ENCODE results near the gene UIMC1. TPM values are rescaled to one million over a fixed set of nuclear protein-coding genes. Genes with fewer than 3 reads are reported as not detected.

Gene UIMC1
- total RNA-seq, 1 experiment from 2014 or later = 20.7 TPM

DNA sequence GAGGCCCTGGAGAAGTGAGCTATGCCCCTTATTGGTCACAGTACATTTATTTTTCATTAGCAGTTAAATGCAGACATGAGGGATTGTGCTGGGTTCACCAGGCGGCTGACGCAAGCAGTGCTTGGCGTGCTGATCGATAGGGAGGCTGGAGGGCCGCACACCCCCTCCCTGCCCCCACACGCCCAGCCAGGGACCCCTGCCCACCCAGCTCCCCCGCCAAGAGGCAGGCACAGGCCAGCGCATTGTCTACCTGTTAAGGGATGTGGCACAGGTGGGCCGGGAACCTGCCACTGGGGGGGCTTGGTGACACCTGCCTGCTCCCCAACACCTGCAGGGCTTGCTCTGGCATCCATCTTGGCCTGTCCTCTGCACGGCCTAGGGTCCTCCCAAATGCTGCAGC is 146.7 kb downstream of the UIMC1 start:
- H3K9ac ChIP-seq (ENCODE audit: low read length) = no peak overlapping the region
- no peak overlapping the region for H2AFZ ChIP-seq (ENCODE audit: low read length)
- no peak overlapping the region for H3K27ac ChIP-seq (ENCODE audit: low read length)
- BruUV-seq (replicated peaks) = no TSS peak
- no peaks in the 10 kb centered on the region for H3K9me3 ChIP-seq (ENCODE audit: low read length)
- no peak for DNase-seq
- TF ChIP-seq, protein P1, sequence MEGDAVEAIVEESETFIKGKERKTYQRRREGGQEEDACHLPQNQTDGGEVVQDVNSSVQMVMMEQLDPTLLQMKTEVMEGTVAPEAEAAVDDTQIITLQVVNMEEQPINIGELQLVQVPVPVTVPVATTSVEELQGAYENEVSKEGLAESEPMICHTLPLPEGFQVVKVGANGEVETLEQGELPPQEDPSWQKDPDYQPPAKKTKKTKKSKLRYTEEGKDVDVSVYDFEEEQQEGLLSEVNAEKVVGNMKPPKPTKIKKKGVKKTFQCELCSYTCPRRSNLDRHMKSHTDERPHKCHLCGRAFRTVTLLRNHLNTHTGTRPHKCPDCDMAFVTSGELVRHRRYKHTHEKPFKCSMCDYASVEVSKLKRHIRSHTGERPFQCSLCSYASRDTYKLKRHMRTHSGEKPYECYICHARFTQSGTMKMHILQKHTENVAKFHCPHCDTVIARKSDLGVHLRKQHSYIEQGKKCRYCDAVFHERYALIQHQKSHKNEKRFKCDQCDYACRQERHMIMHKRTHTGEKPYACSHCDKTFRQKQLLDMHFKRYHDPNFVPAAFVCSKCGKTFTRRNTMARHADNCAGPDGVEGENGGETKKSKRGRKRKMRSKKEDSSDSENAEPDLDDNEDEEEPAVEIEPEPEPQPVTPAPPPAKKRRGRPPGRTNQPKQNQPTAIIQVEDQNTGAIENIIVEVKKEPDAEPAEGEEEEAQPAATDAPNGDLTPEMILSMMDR (conservative IDR thresholded peaks at IDR 0.05; ENCODE audit: low read depth, low read length) = no peak
- H4K20me1 ChIP-seq (ENCODE audit: low read length) = no peaks in the 10 kb centered on the region
- POLR2A ChIA-PET (ENCODE audit: unreplicated experiment) = no interaction called here
- intact Hi-C loops (cut with micrococcal nuclease) = no loop called here
- CTCF ChIA-PET = no interaction called here
- peaks cover 8% of the 10 kb centered on the region; the same call in 1 of the 2 replicates for H3K27me3 ChIP-seq (ENCODE audit: low read length)
- no peaks in the 10 kb centered on the region for H3K4me1 ChIP-seq (ENCODE audit: insufficient read depth, low read length)
- H3K9me2 ChIP-seq (replicated peaks; ENCODE audit: low read length) = no peaks in the 10 kb centered on the region
- ATAC-seq = no peak
- no peaks in the 10 kb centered on the region for H3K79me2 ChIP-seq (ENCODE audit: low read length)
- H3F3A ChIP-seq (ENCODE audit: low read length, unreplicated experiment) = no peaks in the 10 kb centered on the region
- H3K4me2 ChIP-seq (ENCODE audit: low read length) = no peak overlapping the region
- H3K4me3 ChIP-seq (ENCODE audit: low read length) = no peak overlapping the region
- no peaks in the 10 kb centered on the region for H3K36me3 ChIP-seq (ENCODE audit: low read depth, low read length)

DNA sequence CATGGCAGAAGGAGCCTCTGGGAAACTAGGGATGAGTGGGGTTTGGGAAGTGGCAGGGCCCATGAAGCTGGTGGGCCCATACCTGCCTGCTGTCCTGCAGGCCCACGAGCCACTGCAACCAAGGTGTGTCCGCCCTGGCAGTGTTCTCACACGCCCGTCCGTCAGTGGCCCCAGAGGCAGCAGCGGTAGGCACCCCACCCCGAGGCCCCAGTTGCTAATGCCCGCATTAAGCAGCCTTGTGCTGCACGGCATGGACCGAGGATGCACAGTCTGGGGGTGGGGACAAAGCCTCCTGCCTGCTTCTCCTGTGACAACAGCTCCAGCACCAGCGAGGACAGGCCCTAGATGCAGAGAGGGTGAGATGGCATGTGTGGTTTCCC is 148.7 kb downstream of the UIMC1 start:
- H3K9ac ChIP-seq (ENCODE audit: low read length) = no peak overlapping the region
- no peaks in the 10 kb centered on the region for H3K79me2 ChIP-seq (ENCODE audit: low read length)
- H3K9me2 ChIP-seq (replicated peaks; ENCODE audit: low read length) = no peaks in the 10 kb centered on the region
- BruUV-seq (replicated peaks) = no TSS peak
- no peaks in the 10 kb centered on the region for H3K4me1 ChIP-seq (ENCODE audit: insufficient read depth, low read length)
- POLR2A ChIA-PET (ENCODE audit: unreplicated experiment) = no interaction called here
- CTCF ChIA-PET = no interaction called here
- no peak overlapping the region for H3K27ac ChIP-seq (ENCODE audit: low read length)
- no peak for DNase-seq
- H4K20me1 ChIP-seq (ENCODE audit: low read length) = no peaks in the 10 kb centered on the region
- intact Hi-C loops (cut with micrococcal nuclease) = no loop called here
- H3K4me2 ChIP-seq (ENCODE audit: low read length) = no peak overlapping the region
- H3K4me3 ChIP-seq (ENCODE audit: low read length) = no peak overlapping the region
- no peak for ATAC-seq
- H3K9me3 ChIP-seq (ENCODE audit: low read length) = no peaks in the 10 kb centered on the region
- H3K27me3 ChIP-seq (ENCODE audit: low read length) = peaks cover 4% of the 10 kb centered on the region; the same call in 1 of the 2 replicates
- no peak overlapping the region for H2AFZ ChIP-seq (ENCODE audit: low read length)
- H3F3A ChIP-seq (ENCODE audit: low read length, unreplicated experiment) = no peaks in the 10 kb centered on the region
- no peaks in the 10 kb centered on the region for H3K36me3 ChIP-seq (ENCODE audit: low read depth, low read length)
- TF ChIP-seq EZH2phosphoT487 (IDR thresholded peaks at IDR 0.05; ENCODE audit: borderline replicate concordance, low read length) = no peak

DNA sequence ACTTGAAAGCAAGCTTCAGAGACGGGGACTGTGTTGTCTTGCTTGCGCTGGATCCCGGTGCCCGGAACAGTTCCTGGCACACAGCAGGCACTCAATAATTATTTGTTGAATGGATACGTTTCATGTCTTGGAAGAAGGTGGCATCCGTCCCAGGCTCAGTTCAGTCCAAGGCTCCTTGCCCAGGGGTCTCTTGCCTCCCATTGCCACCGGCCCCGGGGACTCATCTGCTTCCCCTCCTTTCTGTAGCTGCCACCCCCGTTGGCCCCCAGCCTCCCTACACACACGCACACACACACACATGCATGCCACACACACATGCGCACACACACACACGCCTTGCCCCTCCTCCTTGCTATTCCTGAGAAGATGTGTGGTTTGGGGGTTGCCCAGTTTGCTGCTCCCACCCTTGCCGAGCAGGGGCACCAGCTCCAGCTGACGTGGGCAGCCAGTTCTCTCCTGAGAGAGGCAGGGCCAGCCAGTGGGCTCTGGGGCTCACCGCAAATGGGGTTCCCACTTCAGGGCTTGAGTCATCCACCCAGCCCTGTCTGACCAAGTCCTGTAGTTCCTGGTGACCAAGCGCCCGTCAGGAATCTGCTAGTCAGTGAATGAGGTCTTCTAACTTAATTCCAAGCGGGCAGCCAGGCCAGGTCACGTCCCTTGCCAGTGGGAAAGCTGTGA is 149.2 kb downstream of the UIMC1 start:
- DNase-seq (no peak), ATAC-seq (no peak)
- H3K9me3 ChIP-seq (ENCODE audit: low read length) = no peaks in the 10 kb centered on the region
- H4K20me1 ChIP-seq (ENCODE audit: low read length) = no peaks in the 10 kb centered on the region
- H3K9ac ChIP-seq (ENCODE audit: low read length) = no peak overlapping the region
- H3K4me2 ChIP-seq (ENCODE audit: low read length) = no peak overlapping the region
- no peak overlapping the region for H3K27ac ChIP-seq (ENCODE audit: low read length)
- BruUV-seq (replicated peaks) = no TSS peak
- POLR2A ChIA-PET (ENCODE audit: unreplicated experiment) = no interaction called here
- intact Hi-C loops (cut with micrococcal nuclease) = no loop called here
- no peak for TF ChIP-seq EZH2phosphoT487 (IDR thresholded peaks at IDR 0.05; ENCODE audit: borderline replicate concordance, low read length)
- TF ChIP-seq, protein P1 (conservative IDR thresholded peaks at IDR 0.05; ENCODE audit: low read depth, low read length) = no peak
- no peak for TF ChIP-seq EZH2 (IDR thresholded peaks at IDR 0.05; ENCODE audit: low read length, unreplicated experiment)
- no peaks in the 10 kb centered on the region for H3K79me2 ChIP-seq (ENCODE audit: low read length)
- no peaks in the 10 kb centered on the region for H3K9me2 ChIP-seq (replicated peaks; ENCODE audit: low read length)
- no peak overlapping the region for H2AFZ ChIP-seq (ENCODE audit: low read length)
- H3K4me3 ChIP-seq (ENCODE audit: low read length) = no peak overlapping the region
- H3K36me3 ChIP-seq (ENCODE audit: low read depth, low read length) = no peaks in the 10 kb centered on the region
- no peaks in the 10 kb centered on the region for H3K4me1 ChIP-seq (ENCODE audit: insufficient read depth, low read length)
- no peaks in the 10 kb centered on the region for H3F3A ChIP-seq (ENCODE audit: low read length, unreplicated experiment)
- CTCF ChIA-PET = no interaction called here
- H3K27me3 ChIP-seq (ENCODE audit: low read length) = peaks cover 4% of the 10 kb centered on the region; the same call in 1 of the 2 replicates

Data from PC-3 (cell line).